ENCODE results near the gene GJD4.

Gene GJD4

DNA sequence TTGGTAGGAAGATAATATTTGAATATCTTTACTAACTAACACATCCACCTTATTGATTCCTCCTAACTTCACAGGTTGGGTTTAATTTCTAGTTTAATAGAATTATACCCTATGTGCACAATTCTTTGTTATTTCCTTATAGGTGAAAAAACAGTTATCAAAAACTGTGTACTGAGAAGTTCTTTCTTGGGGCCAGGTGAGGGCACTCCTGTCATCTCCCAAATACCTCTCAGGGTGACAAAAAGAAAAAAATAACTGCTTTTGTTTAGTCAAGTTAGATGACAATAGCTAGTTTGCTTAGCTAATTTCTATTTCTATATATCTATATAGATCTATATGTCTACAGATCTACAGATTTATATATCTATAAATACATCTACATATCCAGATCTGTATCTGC, 26.9 kb downstream of the GJD4 start:
- no peak overlapping the region for H3K4me3 ChIP-seq (ENCODE audit: insufficient read depth in 1 of 2, low read depth in 1 of 2, low read length in 2 of 2)
- H3K18ac ChIP-seq (ENCODE audit: low read depth in 1 of 2, low read length in 2 of 2) = no peak overlapping the region
- H3K23ac ChIP-seq (ENCODE audit: low read length in 2 of 2) = no peak overlapping the region
- H3K27ac ChIP-seq (ENCODE audit: low read length, poor library complexity, severe bottlenecking) = no peak overlapping the region
- H4K8ac ChIP-seq (ENCODE audit: low read length) = no peak overlapping the region
- H4K91ac ChIP-seq (ENCODE audit: low read length) = no peak overlapping the region
- no peak overlapping the region for H2BK5ac ChIP-seq (ENCODE audit: low read depth, low read length, poor library complexity, severe bottlenecking)
- no peak overlapping the region for H2AK5ac ChIP-seq (ENCODE audit: low read length, severe bottlenecking)
- H2BK120ac ChIP-seq (ENCODE audit: low read depth, low read length) = no peak overlapping the region
- no peak overlapping the region for H2AFZ ChIP-seq (ENCODE audit: low read depth, low read length)
- H3K4me1 ChIP-seq (ENCODE audit: control insufficient read depth, insufficient read depth, low read depth, low read length) = no peaks in the 10 kb centered on the region
- no peak overlapping the region for H2BK12ac ChIP-seq (ENCODE audit: low read length in 2 of 2)
- H3K9me3 ChIP-seq (ENCODE audit: control insufficient read depth, low read length) = peaks cover 4% of the 10 kb centered on the region
- H3K14ac ChIP-seq (ENCODE audit: low read length in 2 of 2) = no peak overlapping the region
- DNase-seq = no peak
- H3K79me1 ChIP-seq (replicated peaks; ENCODE audit: low read length, poor library complexity, severe bottlenecking) = no peaks in the 10 kb centered on the region
- no peaks in the 10 kb centered on the region for H3K27me3 ChIP-seq (ENCODE audit: control insufficient read depth in 1 of 2, insufficient read depth in 1 of 2, low read length in 2 of 2)
- no peak overlapping the region for H3K4me2 ChIP-seq (ENCODE audit: low read length, poor library complexity, severe bottlenecking)
- H3K9ac ChIP-seq (ENCODE audit: low read length) = no peak overlapping the region
- no peak overlapping the region for H3K4ac ChIP-seq (ENCODE audit: low read depth in 1 of 2, low read length in 2 of 2)
- no peak overlapping the region for H2BK15ac ChIP-seq (ENCODE audit: low read depth, poor library complexity, severe bottlenecking)
- no peaks in the 10 kb centered on the region for H3K36me3 ChIP-seq (ENCODE audit: control insufficient read depth in 1 of 2, insufficient read depth in 2 of 2, low read depth in 1 of 2, low read length in 2 of 2)

GRCh38 chr10:35633006-35633980, 28.2 kb downstream of the GJD4 start:
- 68% methylated on average over 10 of the region's 12 CpGs for WGBS
- Histone ChIP-seq H4K8ac (ENCODE audit: low read length) (no peak overlapping the region), H2AFZ (ENCODE audit: low read depth, low read length) (no peak overlapping the region), H3K9ac (ENCODE audit: low read length) (no peak overlapping the region), H3K4me2 (ENCODE audit: low read length, poor library complexity, severe bottlenecking) (no peak overlapping the region), H2AK5ac (ENCODE audit: low read length, severe bottlenecking) (no peak overlapping the region), H4K91ac (ENCODE audit: low read length) (no peak overlapping the region), H3K36me3 (ENCODE audit: control insufficient read depth in 1 of 2, insufficient read depth in 2 of 2, low read depth in 1 of 2, low read length in 2 of 2) (no peaks in the 10 kb centered on the region), H3K4me3 (ENCODE audit: insufficient read depth in 1 of 2, low read depth in 1 of 2, low read length in 2 of 2) (no peak overlapping the region), H3K4ac (ENCODE audit: low read depth in 1 of 2, low read length in 2 of 2) (no peak overlapping the region), H3K27me3 (ENCODE audit: control insufficient read depth in 1 of 2, insufficient read depth in 1 of 2, low read length in 2 of 2) (no peaks in the 10 kb centered on the region), H2BK5ac (ENCODE audit: low read depth, low read length, poor library complexity, severe bottlenecking) (no peak overlapping the region), H3K9me3 (ENCODE audit: control insufficient read depth, low read length) (peaks cover 4% of the 10 kb centered on the region), H2BK15ac (ENCODE audit: low read depth, poor library complexity, severe bottlenecking) (no peak overlapping the region), H3K14ac (ENCODE audit: low read length in 2 of 2) (no peak overlapping the region), H3K27ac (ENCODE audit: low read length, poor library complexity, severe bottlenecking) (no peak overlapping the region), H2BK120ac (ENCODE audit: low read depth, low read length) (no peak overlapping the region), H2BK12ac (ENCODE audit: low read length in 2 of 2) (no peak overlapping the region), H3K79me1 (replicated peaks; ENCODE audit: low read length, poor library complexity, severe bottlenecking) (no peaks in the 10 kb centered on the region), H3K23ac (ENCODE audit: low read length in 2 of 2) (peak overlapping the region in 1 of 2 experiments; percentile 64), H3K4me1 (ENCODE audit: control insufficient read depth, insufficient read depth, low read depth, low read length) (no peaks in the 10 kb centered on the region), H3K18ac (ENCODE audit: low read depth in 1 of 2, low read length in 2 of 2) (peak overlapping the region in 1 of 2 experiments; percentile 64)
- no peak for DNase-seq

GRCh38 chr10:35635576-35635975, 30.4 kb downstream of the GJD4 start:
- Histone ChIP-seq H3K79me1 (replicated peaks; ENCODE audit: low read length, poor library complexity, severe bottlenecking) (peaks cover 2% of the 10 kb centered on the region), H3K9ac (ENCODE audit: low read length) (no peak overlapping the region), H2BK15ac (ENCODE audit: low read depth, poor library complexity, severe bottlenecking) (no peak overlapping the region), H4K91ac (ENCODE audit: low read length) (no peak overlapping the region), H2AK5ac (ENCODE audit: low read length, severe bottlenecking) (no peak overlapping the region), H2BK5ac (ENCODE audit: low read depth, low read length, poor library complexity, severe bottlenecking) (no peak overlapping the region), H4K8ac (ENCODE audit: low read length) (no peak overlapping the region), H2AFZ (ENCODE audit: low read depth, low read length) (no peak overlapping the region), H3K36me3 (ENCODE audit: control insufficient read depth in 1 of 2, insufficient read depth in 2 of 2, low read depth in 1 of 2, low read length in 2 of 2) (no peaks in the 10 kb centered on the region), H3K27me3 (ENCODE audit: control insufficient read depth in 1 of 2, insufficient read depth in 1 of 2, low read length in 2 of 2) (no peaks in the 10 kb centered on the region), H3K27ac (ENCODE audit: low read length, poor library complexity, severe bottlenecking) (no peak overlapping the region), H3K18ac (ENCODE audit: low read depth in 1 of 2, low read length in 2 of 2) (no peak overlapping the region), H3K4me2 (ENCODE audit: low read length, poor library complexity, severe bottlenecking) (peak overlapping the region; percentile 43), H3K4me3 (ENCODE audit: insufficient read depth in 1 of 2, low read depth in 1 of 2, low read length in 2 of 2) (peak overlapping the region in 1 of 2 experiments; percentile 51), H2BK120ac (ENCODE audit: low read depth, low read length) (no peak overlapping the region), H3K4ac (ENCODE audit: low read depth in 1 of 2, low read length in 2 of 2) (no peak overlapping the region), H3K14ac (ENCODE audit: low read length in 2 of 2) (no peak overlapping the region), H3K9me3 (ENCODE audit: control insufficient read depth, low read length) (no peaks in the 10 kb centered on the region), H2BK12ac (ENCODE audit: low read length in 2 of 2) (no peak overlapping the region), H3K23ac (ENCODE audit: low read length in 2 of 2) (no peak overlapping the region), H3K4me1 (ENCODE audit: control insufficient read depth, insufficient read depth, low read depth, low read length) (peaks cover 11% of the 10 kb centered on the region)
- peak; percentile 80 for DNase-seq
- WGBS = 22% methylated on average over 6 of the region's 6 CpGs

- Histone ChIP-seq H3K79me1 (replicated peaks; ENCODE audit: low read length, poor library complexity, severe bottlenecking) (peaks cover 2% of the 10 kb centered on the region), H3K14ac (ENCODE audit: low read length in 2 of 2) (no peak overlapping the region), H3K4me3 (ENCODE audit: insufficient read depth in 1 of 2, low read depth in 1 of 2, low read length in 2 of 2) (no peak overlapping the region), H2BK15ac (ENCODE audit: low read depth, poor library complexity, severe bottlenecking) (no peak overlapping the region), H2BK12ac (ENCODE audit: low read length in 2 of 2) (no peak overlapping the region), H3K4ac (ENCODE audit: low read depth in 1 of 2, low read length in 2 of 2) (no peak overlapping the region), H2BK5ac (ENCODE audit: low read depth, low read length, poor library complexity, severe bottlenecking) (no peak overlapping the region), H3K9me3 (ENCODE audit: control insufficient read depth, low read length) (no peaks in the 10 kb centered on the region), H3K27me3 (ENCODE audit: control insufficient read depth in 1 of 2, insufficient read depth in 1 of 2, low read length in 2 of 2) (no peaks in the 10 kb centered on the region), H3K9ac (ENCODE audit: low read length) (no peak overlapping the region), H4K91ac (ENCODE audit: low read length) (no peak overlapping the region), H3K36me3 (ENCODE audit: control insufficient read depth in 1 of 2, insufficient read depth in 2 of 2, low read depth in 1 of 2, low read length in 2 of 2) (no peaks in the 10 kb centered on the region), H3K4me2 (ENCODE audit: low read length, poor library complexity, severe bottlenecking) (peak overlapping the region; percentile 60), H2AFZ (ENCODE audit: low read depth, low read length) (no peak overlapping the region), H4K8ac (ENCODE audit: low read length) (no peak overlapping the region), H2BK120ac (ENCODE audit: low read depth, low read length) (no peak overlapping the region), H3K4me1 (ENCODE audit: control insufficient read depth, insufficient read depth, low read depth, low read length) (peaks cover 14% of the 10 kb centered on the region), H3K18ac (ENCODE audit: low read depth in 1 of 2, low read length in 2 of 2) (no peak overlapping the region), H3K23ac (ENCODE audit: low read length in 2 of 2) (no peak overlapping the region), H3K27ac (ENCODE audit: low read length, poor library complexity, severe bottlenecking) (no peak overlapping the region), H2AK5ac (ENCODE audit: low read length, severe bottlenecking) (no peak overlapping the region)
- 17% methylated on average over 4 of the region's 7 CpGs for WGBS
- no peak for DNase-seq
These were observed 31.8 kb downstream of the GJD4 start for GRCh38 chr10:35636956-35637355.
